IPS DF 6.9 (cell line): Measurements from ENCODE around the gene INPP5F.

ENCODE experiments used
- DNase-seq: peaks from one replicate; pipeline ENCODE4 v3.0.0-alpha.2; 2013; ENCODE audit warnings: low read depth, low spot score
- H3K27ac ChIP-seq: one replicate; pipeline ENCODE4 v1.5.1; 2013; ENCODE audit warnings: low read length, control low read depth
- H3K27me3 ChIP-seq: 2 replicates; pipeline ENCODE4 v1.6.1; 2013; ENCODE audit warnings: mild to moderate bottlenecking, low read length; ENCODE audit not compliant: control insufficient read depth, insufficient read depth
- H3K36me3 ChIP-seq: 2 replicates; pipeline ENCODE4 v1.6.1; 2013; ENCODE audit warnings: low read length; ENCODE audit not compliant: control insufficient read depth, insufficient read depth
- H3K4me1 ChIP-seq: 2 replicates; pipeline ENCODE4 v1.6.1; 2013; ENCODE audit warnings: low read length; ENCODE audit not compliant: control insufficient read depth, insufficient read depth
- H3K4me3 ChIP-seq: 2 replicates; pipeline ENCODE4 v1.5.1; 2013; ENCODE audit warnings: mild to moderate bottlenecking, low read length
- H3K9me3 ChIP-seq: 2 replicates; pipeline ENCODE4 v1.6.1; 2013; ENCODE audit warnings: low read length, inconsistent platforms; ENCODE audit not compliant: control insufficient read depth, insufficient read depth
- WGBS: extraction: QIAGEN DNeasy Blood & Tissue Kit; methylation state at CpG from one replicate; pipeline ENCODE4 v1.1.7; 2013; ENCODE audit warnings: mixed read lengths, missing lambda C conversion rate; ENCODE audit not compliant: insufficient read length, insufficient coverage; 5-methylcytosine and 5-hydroxymethylcytosine counted together

The INPP5F gene

GRCh38 chr10:119742947-119743648, 17.2 kb downstream of the INPP5F start:
- no peaks in the 10 kb centered on the region for H3K9me3 ChIP-seq
- H3K27ac ChIP-seq: no peak overlapping the region

GRCh38 chr10:119747940-119748339, 22.1 kb downstream of the INPP5F start:
- H3K27ac ChIP-seq: no peak overlapping the region
- H3K4me1 ChIP-seq: peaks cover 3% of the 10 kb centered on the region; the same call in 1 of the 2 replicates
- H3K36me3 ChIP-seq: peaks cover 6% of the 10 kb centered on the region; the same call in 1 of the 2 replicates
- no peaks in the 10 kb centered on the region for H3K9me3 ChIP-seq
- no peak overlapping the region for H3K4me3 ChIP-seq
- no CpG with 5 or more reads among the region's 12 CpGs for WGBS
- DNase-seq: no peak
- no peaks in the 10 kb centered on the region for H3K27me3 ChIP-seq

More at GRCh38 chr10:119742947-119743648, 17.2 kb downstream of the INPP5F start:
- no CpG with 5 or more reads among the region's 8 CpGs for WGBS
- H3K27me3 ChIP-seq: no peaks in the 10 kb centered on the region
- DNase-seq: no peak
- H3K4me1 ChIP-seq: peaks cover 3% of the 10 kb centered on the region; the same call in 1 of the 2 replicates
- peaks cover 3% of the 10 kb centered on the region; the same call in 1 of the 2 replicates for H3K36me3 ChIP-seq
- H3K4me3 ChIP-seq: no peak overlapping the region

DNA sequence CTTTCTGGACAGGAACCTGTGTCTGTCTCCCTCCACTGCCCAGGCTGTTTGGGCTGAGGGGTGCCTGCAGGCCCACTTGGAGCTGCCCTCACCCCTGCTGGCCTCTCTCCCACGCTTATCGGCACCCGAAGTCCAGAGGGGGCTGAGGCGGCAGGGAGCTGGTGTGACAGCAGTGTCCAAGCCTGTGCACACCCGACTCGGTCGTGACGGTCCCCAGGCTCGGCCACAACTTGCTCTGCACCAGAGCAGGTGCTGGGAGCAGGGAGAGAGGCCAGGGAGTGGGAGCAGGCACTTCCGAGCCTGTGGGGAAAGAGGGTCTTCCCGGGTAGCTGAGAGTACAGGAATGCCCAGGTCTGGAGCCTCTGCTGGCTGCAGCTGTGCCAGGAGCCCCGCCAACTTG, 23.0 kb downstream of the INPP5F start:
- no CpG with 5 or more reads among the region's 12 CpGs for WGBS
- Histone ChIP-seq H3K36me3 (peaks cover 6% of the 10 kb centered on the region; the same call in 1 of the 2 replicates), H3K9me3 (no peaks in the 10 kb centered on the region)

DNA sequence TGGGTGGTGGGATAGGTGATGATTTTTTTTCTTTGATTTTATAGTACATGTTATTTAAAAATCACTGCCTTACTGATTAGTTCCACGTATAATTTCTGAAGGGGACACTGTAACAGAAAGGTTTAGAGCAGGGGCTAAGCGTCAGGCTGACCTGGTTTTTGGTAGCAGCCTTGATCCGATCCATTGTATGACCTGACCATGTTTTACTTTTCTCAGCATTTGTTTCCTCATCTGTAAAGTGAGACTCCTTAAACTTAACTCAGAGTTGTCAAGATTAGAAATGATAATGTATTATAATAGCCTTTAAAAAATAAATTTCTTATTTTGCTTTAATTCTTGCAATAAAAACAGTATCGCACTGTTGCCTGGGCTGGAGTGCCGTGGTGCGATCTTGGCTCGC, 23.6 kb downstream of the INPP5F start:
- no CpG with 5 or more reads among the region's 7 CpGs for WGBS
- no peak for DNase-seq
- H3K27me3 ChIP-seq: no peaks in the 10 kb centered on the region

More for the DNA sequence above, 23.0 kb downstream of the INPP5F start:
- no peak overlapping the region for H3K27ac ChIP-seq
- H3K4me3 ChIP-seq: no peak overlapping the region
- DNase-seq: no peak
- no peaks in the 10 kb centered on the region for H3K27me3 ChIP-seq
- H3K4me1 ChIP-seq: peaks cover 1% of the 10 kb centered on the region; the same call in 1 of the 2 replicates

GRCh38 chr10:119750391-119751230, 24.8 kb downstream of the INPP5F start:
- Histone ChIP-seq H3K4me3 (no peak overlapping the region), H3K27me3 (no peaks in the 10 kb centered on the region), H3K9me3 (no peaks in the 10 kb centered on the region), H3K27ac (no peak overlapping the region), H3K4me1 (peaks cover 1% of the 10 kb centered on the region; the same call in 1 of the 2 replicates), H3K36me3 (peaks cover 6% of the 10 kb centered on the region; the same call in 1 of the 2 replicates)
- no CpG with 5 or more reads among the region's 9 CpGs for WGBS
- DNase-seq: peak; percentile 45

More for the DNA sequence above, 23.6 kb downstream of the INPP5F start:
- H3K4me3 ChIP-seq: no peak overlapping the region
- peaks cover 6% of the 10 kb centered on the region; the same call in 1 of the 2 replicates for H3K36me3 ChIP-seq
- no peak overlapping the region for H3K27ac ChIP-seq
- H3K9me3 ChIP-seq: no peaks in the 10 kb centered on the region
- peaks cover 1% of the 10 kb centered on the region; the same call in 1 of the 2 replicates for H3K4me1 ChIP-seq

DNA sequence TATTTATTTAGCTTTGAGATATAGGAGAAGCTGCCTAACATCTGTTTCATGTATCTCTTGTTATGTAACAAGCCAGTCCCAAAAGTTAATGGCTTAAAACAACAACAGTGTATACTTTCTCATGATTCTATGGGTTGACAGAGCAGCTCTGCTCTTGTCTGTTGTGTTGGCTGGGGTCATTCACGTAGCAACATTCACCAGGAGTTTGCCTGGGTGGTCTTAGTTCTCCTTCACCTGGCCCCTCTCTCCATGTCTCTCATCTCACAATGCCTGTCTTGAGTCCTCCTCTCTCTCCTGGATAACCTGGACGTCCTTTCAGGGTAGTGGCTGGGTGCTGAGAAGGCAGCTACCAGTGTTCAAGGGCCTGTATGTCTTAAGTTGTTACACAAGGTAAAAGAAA, 27.5 kb downstream of the INPP5F start:
- no peak overlapping the region for H3K4me3 ChIP-seq
- peaks cover 2% of the 10 kb centered on the region; the same call in 1 of the 2 replicates for H3K36me3 ChIP-seq
- DNase-seq: no peak
- no CpG with 5 or more reads among the region's 2 CpGs for WGBS
- H3K27ac ChIP-seq: no peak overlapping the region
- no peaks in the 10 kb centered on the region for H3K27me3 ChIP-seq
- H3K4me1 ChIP-seq: peaks cover 1% of the 10 kb centered on the region; the same call in 1 of the 2 replicates
- no peaks in the 10 kb centered on the region for H3K9me3 ChIP-seq

- 100% methylated on average over 1 of the region's 5 CpGs for WGBS
- Histone ChIP-seq H3K9me3 (no peaks in the 10 kb centered on the region), H3K27ac (no peak overlapping the region), H3K4me3 (no peak overlapping the region), H3K36me3 (no peaks in the 10 kb centered on the region; the same call in 1 of the 2 replicates), H3K4me1 (no peaks in the 10 kb centered on the region), H3K27me3 (no peaks in the 10 kb centered on the region)
- no peak for DNase-seq
Observed at GRCh38 chr10:119754085-119754484, 28.2 kb downstream of the INPP5F start.

DNA sequence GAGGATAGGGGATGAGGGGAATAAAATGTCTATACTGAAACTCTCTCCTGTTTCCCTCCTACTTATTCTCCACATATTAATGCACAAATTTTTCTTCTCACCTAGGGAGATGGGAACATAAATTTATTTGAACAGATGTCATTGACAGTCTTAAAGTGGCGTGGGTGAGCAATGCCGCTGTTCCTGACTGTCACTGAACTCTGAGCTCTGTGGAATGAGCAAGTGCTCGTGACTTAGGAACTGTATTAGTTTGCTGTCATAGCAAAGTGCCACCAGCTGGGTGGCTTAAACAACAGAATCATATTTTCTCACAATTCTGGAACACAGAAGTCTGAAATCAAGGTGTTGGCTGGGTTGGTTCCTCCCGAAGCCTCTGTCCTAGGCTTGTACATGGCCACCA, 29.1 kb downstream of the INPP5F start:
- no peak for DNase-seq
- Histone ChIP-seq H3K36me3 (no peaks in the 10 kb centered on the region), H3K4me1 (no peaks in the 10 kb centered on the region), H3K27ac (no peak overlapping the region), H3K27me3 (no peaks in the 10 kb centered on the region), H3K4me3 (no peak overlapping the region), H3K9me3 (no peaks in the 10 kb centered on the region)
- no CpG with 5 or more reads among the region's 4 CpGs for WGBS

- no peaks in the 10 kb centered on the region for H3K4me1 ChIP-seq
- H3K9me3 ChIP-seq: no peaks in the 10 kb centered on the region
- no peaks in the 10 kb centered on the region for H3K36me3 ChIP-seq
- DNase-seq: no peak
- H3K4me3 ChIP-seq: no peak overlapping the region
- WGBS: 100% methylated on average over 1 of the region's 5 CpGs
- H3K27ac ChIP-seq: no peak overlapping the region
- H3K27me3 ChIP-seq: no peaks in the 10 kb centered on the region
Observed at GRCh38 chr10:119755446-119755845, 29.6 kb downstream of the INPP5F start.

GRCh38 chr10:119758448-119759195, 32.8 kb downstream of the INPP5F start:
- Histone ChIP-seq H3K27me3 (no peaks in the 10 kb centered on the region), H3K36me3 (no peaks in the 10 kb centered on the region), H3K9me3 (no peaks in the 10 kb centered on the region), H3K27ac (no peak overlapping the region), H3K4me1 (no peaks in the 10 kb centered on the region), H3K4me3 (no peak overlapping the region)
- DNase-seq: no peak
- no CpG with 5 or more reads among the region's 5 CpGs for WGBS
